ENCODE results near the gene SLC22A1.

SLC22A1 gene

DNA sequence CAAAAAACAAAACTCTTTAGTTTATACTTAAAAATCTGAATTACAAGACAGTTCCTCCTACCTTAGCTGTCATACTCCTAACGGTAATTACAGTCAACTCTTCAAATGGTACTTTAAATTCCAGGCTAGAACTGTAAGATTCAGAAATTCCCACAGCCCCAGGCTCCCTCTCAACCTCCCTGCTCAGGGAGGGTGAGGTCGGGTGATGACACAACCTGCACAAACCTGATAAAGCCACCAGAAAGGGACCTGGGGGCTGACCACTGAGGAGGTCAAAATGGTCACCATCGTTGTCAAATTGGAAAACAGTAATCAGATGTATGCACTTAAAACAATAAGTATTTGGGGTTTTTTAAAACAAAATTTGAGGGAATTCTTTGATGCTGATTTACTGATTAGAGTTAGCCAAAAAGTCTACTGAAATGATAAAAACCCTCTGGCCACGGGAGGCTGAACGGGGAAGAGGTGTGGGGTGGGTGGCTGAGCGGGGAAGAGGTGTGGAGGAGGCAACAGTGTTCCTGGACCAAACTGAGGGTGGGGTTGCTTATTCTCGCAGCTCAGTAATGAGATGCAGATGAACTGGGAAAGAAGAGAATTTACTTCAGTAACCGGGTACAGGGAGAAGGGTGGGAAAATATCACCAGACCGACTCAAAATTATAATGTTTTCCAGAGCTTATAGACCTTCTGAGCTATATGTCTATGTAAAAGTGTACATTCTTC lies 52.4 kb downstream of the SLC22A1 start:
- no peak for DNase-seq (ENCODE audit: low spot score)

GRCh38 chr6:160174681-160175080 lies 53.1 kb downstream of the SLC22A1 start:
- DNase-seq (ENCODE audit: low spot score), result no peak

DNA sequence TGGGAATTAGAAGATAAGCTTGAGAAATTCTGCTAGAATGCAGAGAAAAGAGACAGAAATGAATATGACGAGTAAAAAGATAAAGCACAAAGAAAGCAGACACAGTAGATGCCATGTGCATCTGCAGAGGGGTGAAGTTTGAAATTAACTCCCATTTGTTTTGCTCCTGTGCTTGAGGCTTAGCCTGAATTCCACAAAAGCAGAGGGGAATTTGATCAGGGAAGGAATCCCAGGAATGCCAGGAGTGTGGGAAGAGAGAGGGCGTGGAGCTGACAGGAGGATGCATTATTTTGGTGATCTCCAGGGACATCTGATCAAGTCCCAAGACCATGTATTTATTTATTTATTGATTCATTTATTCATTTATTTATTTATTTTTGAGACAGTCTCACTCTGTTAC lies 55.6 kb downstream of the SLC22A1 start:
- DNase-seq (ENCODE audit: low spot score), result no peak

GRCh38 chr6:160178271-160178670 lies 56.7 kb downstream of the SLC22A1 start:
- no peak for DNase-seq (ENCODE audit: low spot score)

DNA sequence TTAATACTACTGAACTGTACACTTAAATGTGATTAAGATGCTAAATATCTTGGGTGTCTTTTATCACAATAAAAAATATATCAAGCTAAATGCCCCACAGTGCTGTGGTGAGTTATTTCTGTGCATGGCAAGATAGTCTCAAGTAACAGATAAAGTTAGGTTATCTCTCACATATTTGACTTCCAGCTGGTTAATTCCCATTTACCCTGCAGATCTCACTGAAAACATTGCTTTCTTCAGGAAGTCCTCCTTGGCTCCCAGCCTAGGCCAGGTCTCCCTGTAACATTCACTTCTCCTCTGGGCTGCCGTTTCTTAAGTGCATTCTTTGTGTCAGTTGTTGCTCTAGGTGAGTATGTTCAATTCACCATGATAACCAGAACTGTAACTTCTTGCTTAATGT lies 59.1 kb downstream of the SLC22A1 start:
- no peak for DNase-seq (ENCODE audit: low spot score)

- no peak for DNase-seq (ENCODE audit: low spot score)
Measured at GRCh38 chr6:160188773-160189172, 67.2 kb downstream of the SLC22A1 start.

DNA sequence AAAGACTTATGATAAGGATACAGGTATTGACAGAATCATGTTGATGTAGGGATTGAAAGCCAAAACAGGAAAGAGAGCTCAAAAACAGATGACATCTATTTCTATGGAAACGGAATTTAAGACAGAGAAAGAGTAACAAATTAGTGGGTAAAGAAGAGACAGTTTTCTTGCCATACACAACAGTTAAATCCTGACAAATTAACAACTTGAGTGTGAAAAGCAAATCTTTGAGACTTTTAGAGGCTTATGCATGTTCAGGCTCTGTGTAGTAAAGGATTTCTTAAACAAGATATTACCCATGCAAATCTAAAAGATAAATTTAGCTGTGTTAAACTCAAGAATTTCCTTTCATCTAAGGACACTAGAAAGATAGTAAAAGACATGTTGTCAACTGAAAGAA lies 68.5 kb downstream of the SLC22A1 start:
- no peak for DNase-seq (ENCODE audit: low spot score)

DNA sequence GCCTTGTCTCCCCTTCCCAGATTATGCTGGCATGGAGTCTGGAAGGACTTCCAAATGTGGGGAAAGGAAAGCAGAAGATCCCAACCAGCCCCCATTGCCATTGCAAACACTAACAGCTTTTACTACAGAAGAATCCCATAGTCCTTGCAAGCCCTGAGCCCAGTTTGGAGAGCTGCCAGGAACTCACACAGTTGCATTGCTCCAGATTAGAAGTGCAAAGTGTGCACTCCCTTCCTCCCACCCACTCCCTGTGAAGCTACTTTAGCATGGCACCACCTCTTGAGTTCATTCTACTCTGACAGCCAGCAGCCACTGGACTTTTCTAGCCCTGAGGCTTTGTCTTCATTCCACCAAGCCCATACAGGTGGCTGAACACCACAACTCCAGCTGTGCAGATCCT lies 69.4 kb downstream of the SLC22A1 start:
- no peak for DNase-seq (ENCODE audit: low spot score)

DNA sequence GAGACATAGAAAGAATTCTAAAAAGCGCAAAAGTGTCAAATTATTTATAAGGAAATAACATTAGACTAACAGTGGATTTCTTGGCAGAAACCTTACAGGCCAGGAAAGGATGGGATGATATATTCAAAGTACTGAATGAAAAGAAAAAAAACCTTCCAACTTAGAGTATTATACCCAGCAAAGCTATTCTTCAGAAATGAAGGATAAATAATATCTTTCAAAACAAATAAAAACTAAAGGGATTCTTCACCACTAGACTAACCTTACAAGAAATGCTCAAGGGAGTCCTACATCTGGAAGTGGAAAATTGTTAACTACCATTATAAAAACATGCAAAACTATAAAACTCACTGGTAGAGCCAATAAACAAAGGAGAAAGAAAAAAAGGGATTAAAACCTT lies 71.2 kb downstream of the SLC22A1 start:
- no peak for DNase-seq (ENCODE audit: low spot score)

DNA sequence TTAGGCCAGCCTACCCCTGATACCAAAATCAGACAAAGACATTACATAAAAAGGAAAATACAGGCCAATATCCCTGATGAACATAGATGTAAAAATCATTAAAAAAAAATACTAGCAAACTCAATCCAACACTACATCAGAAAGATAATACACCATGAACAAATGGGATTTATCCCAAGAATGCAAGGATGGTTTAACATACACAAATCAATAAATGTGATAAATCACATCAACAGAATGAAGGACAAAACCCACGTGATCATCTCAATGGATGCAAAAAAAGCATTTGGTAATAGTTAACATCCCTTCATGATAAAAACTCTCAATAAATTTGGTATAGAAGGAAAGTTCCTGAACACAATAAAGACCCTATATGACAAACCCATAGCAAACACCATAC lies 73.2 kb downstream of the SLC22A1 start:
- no peak for DNase-seq (ENCODE audit: low spot score)

- no peak for DNase-seq (ENCODE audit: low spot score)
Measured at GRCh38 chr6:160197662-160198061, 76.0 kb downstream of the SLC22A1 start.

- DNase-seq (ENCODE audit: low spot score), result no peak
Measured at GRCh38 chr6:160198606-160199211, 77.1 kb downstream of the SLC22A1 start.

- DNase-seq (ENCODE audit: low spot score), result no peak
Measured at GRCh38 chr6:160201061-160201460, 79.4 kb downstream of the SLC22A1 start.

DNA sequence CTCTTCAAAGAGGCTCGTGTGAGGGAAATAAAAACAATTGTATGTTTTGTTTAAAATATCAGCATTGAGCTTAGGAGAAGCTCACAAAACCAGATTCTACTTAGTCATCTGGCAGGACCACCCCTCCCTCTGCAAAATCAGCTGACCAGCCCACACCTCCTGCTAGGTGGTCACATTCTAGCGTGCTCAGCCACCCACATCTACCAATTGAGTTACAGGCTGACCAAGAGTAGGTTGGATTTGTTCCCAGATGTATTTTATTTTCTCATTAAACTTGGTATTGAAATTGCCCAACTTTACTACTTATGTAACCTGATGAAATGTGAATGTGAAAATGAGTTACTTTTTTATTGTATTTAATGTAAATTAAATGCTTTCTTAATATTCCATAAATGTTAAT lies 80.8 kb downstream of the SLC22A1 start:
- DNase-seq (ENCODE audit: low spot score), result no peak

- DNase-seq (ENCODE audit: low spot score), result no peak
Measured at GRCh38 chr6:160203076-160203475, 81.5 kb downstream of the SLC22A1 start.

DNA sequence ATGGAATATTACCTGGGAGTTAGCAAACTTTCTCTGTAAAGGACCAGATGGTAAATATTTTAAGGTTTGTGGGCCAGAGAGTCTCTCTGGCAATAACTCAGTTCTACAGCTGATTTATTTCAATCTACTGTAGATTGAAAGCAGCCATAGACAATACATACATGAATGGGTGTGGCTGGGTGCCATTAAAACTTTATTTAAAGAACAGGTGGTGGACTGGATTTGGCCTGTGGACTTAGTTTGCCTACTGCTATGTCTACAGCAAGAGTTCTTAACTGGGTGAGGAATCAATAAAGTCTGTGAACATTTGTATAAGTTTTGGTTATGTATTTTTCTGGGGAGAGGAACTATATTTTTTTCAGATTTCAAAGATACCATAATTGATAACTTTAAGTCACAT lies 81.9 kb downstream of the SLC22A1 start:
- DNase-seq (ENCODE audit: low spot score), result no peak

DNA sequence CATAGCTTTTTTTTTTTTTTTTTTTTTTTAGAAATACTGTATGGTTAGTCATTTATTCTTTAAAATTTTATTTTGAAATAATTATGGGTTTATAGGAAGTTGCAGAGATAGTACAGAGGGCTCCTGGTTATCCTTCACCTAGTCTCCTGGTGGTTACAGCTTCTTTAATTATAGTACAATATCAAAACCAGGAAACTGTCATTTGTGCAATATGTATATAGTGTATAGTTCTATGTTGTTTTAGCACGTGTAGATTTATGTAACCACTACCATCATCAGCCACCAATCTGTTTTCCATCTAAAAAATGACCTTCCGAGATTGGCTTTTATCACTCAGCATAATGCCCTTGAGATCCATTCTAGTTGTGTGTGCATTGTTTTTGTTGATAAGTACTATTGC lies 82.3 kb downstream of the SLC22A1 start:
- DNase-seq (ENCODE audit: low spot score), result no peak

GRCh38 chr6:160204710-160205109 lies 83.1 kb downstream of the SLC22A1 start:
- DNase-seq (ENCODE audit: low spot score), result no peak

DNA sequence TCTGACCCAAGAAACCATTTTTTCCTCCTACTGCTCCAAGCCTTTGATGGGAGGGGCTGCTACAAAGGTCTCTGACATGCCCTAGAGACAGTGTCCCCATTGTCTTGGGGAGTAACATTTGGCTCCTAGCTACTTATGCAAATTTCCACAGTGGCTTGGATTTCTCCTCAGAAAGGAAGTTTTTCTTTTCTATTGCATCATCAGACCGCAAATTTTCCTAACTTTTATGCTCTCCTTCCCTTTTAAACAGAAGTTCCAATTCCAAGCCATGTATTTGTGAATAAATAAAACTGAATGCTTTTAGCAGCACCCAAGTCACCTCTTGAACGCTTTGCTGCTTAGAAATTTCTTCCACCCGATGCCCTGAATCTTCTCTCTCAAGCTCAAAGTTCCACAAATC lies 86.0 kb downstream of the SLC22A1 start:
- DNase-seq (ENCODE audit: low spot score), result no peak

Data from globus pallidus (tissue), 1 donor.